GM18505 (cell line): ENCODE results near the gene KCNK6.
"Not testable (repeated sequence)": the region's sequence is repeated elsewhere in the genome, so short reads cannot be mapped to it uniquely, and the experiment has no call there.

ENCODE experiments used
- ATAC-seq: cut with Tn5 transposase; IDR thresholded peaks from one replicate; pipeline ENCODE4 v1.9.1; 2021; ENCODE audit not compliant: unreplicated experiment
- POLR2A ChIP-seq: IDR thresholded peaks from 4 replicates; pipeline ENCODE4 v1.6.1; 2011; ENCODE audit warnings: borderline replicate concordance; ENCODE audit not compliant: insufficient read depth, insufficient read length; ENCODE audit errors: extremely low read depth

The KCNK6 gene

DNA sequence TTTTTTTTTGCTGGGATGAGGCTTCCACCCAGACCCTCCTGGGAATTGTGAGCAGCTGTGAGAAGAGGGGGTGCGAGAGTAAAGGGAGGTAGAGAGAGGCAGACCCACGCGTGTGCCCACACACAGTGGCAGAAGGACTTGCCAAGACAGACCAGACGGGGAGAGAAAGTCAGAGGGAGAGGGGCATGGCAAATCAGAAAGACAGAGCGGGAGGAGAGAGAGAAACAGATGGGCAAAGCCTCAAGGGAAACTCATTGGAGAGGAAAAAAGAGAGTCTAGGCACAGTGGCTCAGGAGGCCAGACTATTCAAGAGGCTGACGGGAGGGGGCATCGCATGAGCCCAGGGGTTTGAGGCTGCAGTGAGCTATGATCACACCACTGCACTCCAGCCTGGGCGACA, 33.0 kb downstream of the KCNK6 start:
- no peak for TF ChIP-seq POLR2A
- ATAC-seq: no peak

- ATAC-seq: no peak
- no peak for TF ChIP-seq POLR2A
These were observed 36.4 kb downstream of the KCNK6 start for GRCh38 chr19:38355728-38356725.

DNA sequence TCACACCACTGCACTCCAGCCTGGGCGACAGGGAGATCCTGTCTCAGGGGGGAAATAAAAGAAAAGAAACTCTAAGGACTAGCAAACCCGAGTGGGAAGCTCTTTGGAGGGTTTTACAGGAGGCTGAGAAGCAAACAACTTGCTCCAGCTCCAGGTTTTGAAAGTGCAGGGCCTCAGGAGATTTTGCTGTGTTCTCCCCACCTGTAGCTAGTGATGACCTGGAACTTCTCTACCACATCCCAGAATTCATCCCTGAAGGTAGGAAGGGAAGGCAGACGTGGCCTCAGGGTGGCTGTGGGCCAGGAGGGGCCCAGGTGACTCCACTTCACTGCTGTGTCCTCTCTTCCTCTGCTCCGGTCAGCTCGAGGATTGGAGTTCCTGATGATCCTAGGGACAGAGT, 38.4 kb downstream of the KCNK6 start:
- ATAC-seq: no peak
- no peak for TF ChIP-seq POLR2A

- ATAC-seq: no peak
- no peak for TF ChIP-seq POLR2A
These were observed 39.8 kb downstream of the KCNK6 start for GRCh38 chr19:38359242-38360021.

- ATAC-seq: no peak
- no peak for TF ChIP-seq POLR2A
These were observed 40.7 kb downstream of the KCNK6 start for GRCh38 chr19:38360351-38360750.

DNA sequence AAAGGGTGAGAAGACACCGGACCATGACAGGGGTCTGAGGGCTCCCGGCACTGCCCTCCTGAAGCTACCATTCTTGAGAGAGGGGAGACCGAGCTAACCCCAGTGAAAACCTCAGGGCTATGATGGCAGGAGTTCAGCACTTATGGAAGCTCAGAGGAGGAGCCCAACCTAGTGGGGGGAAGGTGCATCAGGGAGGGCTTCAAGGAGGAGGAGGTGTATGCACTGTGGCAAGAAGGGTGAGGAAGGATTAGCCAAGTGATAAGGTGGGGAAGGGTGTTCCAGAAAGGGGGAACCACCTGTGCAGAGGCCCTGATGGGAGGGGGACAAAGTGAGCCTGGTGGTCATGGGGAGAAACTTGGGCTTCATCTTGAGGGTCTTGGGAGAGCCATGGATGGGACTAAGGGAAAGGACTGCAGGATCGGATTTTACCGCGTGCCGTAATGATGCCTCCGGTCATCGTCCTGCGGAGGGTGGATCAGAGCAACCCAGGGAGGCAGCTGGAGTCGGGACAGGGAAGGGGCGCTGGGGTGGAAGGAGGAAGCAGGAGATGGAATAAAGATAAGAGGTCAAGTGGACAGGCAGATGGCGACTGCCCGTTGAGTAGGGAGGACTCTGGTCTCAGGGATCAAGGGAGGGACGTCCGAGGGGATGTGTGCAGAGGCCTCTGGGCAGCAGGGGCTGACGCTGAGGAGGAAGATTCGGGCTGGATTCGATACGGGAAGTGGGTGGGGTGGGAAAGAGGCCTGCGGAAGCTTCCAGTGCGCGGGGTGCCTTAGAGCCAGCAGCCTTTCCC, 41.4 kb downstream of the KCNK6 start:
- no peak for ATAC-seq
- TF ChIP-seq POLR2A: no peak

DNA sequence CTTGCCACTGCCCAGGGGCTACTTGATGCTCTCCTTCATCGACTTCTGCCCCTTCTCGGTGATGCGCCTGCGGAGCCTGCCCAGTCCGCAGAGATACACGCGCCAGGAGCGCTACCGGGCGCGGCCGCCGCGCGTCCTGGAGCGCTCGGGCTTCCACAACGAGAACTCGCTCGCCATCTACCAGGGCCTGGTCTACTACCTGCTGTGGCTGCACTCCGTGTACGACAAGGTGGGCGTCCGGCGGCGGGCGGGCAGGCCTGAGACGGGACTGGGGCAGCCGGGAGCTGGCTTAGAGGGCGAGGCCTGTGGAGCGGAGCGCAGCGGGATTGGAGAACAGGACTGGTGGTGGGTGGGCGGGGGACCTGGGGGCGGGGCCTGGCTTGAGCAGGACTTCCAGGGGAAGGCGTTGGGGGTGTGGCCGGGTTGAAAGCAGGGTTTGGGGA, 42.0 kb downstream of the KCNK6 start:
- ATAC-seq: peak; percentile 49

GRCh38 chr19:38362076-38362945, 42.7 kb downstream of the KCNK6 start:
- peak; percentile 26 for TF ChIP-seq POLR2A
- ATAC-seq: peak; percentile 27

More for the DNA sequence above, 42.0 kb downstream of the KCNK6 start:
- no peak for TF ChIP-seq POLR2A

DNA sequence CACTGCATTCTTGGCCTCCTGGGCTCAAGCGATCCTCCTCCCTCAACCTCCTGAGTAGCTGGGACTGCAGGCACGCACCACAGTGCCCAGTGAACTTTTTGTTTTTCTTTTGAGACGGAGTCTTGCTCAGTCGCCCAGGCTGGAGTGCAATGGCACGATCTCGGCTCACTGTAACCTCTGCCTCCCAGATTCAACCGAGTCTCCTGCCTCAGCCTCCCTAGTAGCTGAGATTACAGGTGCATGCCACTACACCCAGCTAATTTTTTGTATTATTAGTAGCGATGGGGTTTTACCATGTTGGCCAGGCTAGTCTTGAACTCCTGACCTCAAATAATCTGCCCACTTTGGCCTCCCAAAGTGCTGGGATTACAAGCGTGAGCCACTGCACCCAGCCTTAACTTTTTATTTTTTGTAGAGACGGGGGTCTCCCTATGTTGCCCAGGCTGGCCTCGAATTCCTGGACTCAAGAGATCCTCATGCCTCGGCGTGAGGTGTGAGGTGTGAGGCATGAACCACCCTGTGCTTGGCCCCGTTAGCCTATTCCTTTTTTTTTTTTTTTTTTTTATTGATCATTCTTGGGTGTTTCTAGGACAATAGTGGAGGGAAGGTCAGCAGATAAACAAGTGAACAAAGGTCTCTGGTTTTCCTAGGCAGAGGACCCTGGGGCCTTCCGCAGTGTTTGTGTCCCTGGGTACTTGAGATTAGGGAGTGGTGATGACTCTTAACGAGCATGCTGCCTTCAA, 43.5 kb downstream of the KCNK6 start:
- ATAC-seq: not testable (repeated sequence)

DNA sequence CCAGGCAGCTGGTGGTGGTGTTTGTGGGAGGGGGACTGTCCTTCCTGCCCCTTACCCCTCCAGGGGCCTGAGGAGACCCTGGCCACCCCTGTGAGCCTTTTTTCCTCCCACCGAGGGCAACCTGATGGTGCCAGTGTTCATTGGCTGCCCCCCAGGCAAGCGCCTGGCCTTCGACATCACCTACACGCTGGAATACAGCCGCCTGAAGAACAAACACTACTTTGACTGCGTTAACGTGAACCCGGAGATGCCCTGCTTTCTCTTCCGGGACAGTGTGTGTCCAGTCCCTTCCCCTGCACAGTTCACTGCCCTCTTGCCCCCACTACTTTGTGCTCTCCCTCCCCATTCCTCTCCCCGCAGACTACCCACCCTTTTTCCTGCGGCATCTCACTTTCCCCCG, 47.4 kb downstream of the KCNK6 start:
- no peak for TF ChIP-seq POLR2A

DNA sequence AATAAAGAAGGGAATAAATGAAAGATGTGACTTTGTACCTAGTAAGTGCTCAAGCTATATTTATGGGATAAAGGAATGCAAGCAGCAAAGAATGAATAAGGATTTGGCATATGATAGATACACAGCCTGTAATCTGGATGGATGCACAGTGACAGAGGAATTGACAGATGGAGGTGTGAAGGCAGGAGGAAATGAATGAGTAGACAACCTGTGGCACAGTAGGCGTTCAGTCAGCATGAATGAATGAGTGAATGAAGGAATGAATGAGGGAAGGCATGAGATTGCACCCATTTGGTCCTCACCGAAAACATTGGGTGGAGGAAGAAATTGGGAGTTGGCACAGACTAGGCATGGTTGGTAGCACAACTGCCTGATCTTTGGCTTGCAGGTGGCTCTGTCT, 49.9 kb downstream of the KCNK6 start:
- no peak for TF ChIP-seq POLR2A
- ATAC-seq: no peak

More for the DNA sequence above, 47.4 kb downstream of the KCNK6 start:
- ATAC-seq: no peak
